Measurements from ENCODE around the gene GSE1.

- TF ChIP-seq CTCF (conservative IDR thresholded peaks at IDR 0.05 in 1 of 2, IDR thresholded peaks at IDR 0.05 in 1 of 2; ENCODE audit: extremely low read depth in 1 of 2, insufficient read depth in 1 of 2, low read depth in 1 of 2, low read length in 2 of 2) (no peak), EZH2 (IDR thresholded peaks at IDR 0.05; ENCODE audit: borderline replicate concordance, low read length) (no peak)
These were observed 32.0 kb downstream of the GSE1 start for GRCh38 chr16:85645021-85645589.

Measured in mammary epithelial cell (primary cell).